Activated CD8-positive, alpha-beta memory T cell treated with anti-CD3 and anti-CD28 coated beads for 1 hour (primary cell): Measurements from ENCODE around the gene LAMA3.

Source experiments
- DNase-seq, 2 donors: peaks; one replicate each; pipeline ENCODE4 v3.0.0-alpha.2; 2020; ENCODE audit warnings: low read depth in 1 of 2; ENCODE audit errors: extremely low read depth in 1 of 2

The LAMA3 gene

DNA sequence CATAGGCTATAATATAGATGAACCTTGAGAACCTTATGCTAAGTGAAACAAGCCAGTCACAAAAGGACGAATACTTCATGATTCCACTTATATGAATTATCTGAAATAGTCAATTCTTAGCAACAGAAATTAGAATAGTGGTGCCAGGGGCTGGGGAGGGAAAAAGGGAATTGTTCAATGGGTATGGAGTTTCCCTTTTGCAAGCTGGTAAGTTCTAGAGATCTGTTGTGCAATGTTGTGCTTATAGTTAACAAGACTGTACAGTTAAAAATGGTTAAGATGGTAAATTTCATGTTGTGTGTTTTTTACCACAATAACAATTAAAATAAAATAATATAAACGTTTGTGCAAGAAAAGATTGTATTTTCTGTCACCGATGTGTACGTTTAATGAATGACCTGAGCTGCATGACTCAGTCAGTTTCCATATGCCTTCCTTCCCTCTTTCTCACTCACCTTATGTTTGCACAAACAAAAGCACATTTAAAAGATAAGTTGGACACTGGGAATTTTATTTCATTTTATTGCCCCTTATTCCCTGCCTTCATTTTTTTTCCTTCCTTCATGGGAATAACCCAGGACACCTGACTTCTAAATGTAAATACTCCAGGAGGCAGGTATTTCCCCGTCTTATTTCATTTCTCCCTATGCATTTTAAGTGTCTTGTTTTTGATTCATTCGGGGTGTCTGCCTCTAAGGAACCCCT, 181.6 kb downstream of the LAMA3 start:
- DNase-seq: no peak

DNA sequence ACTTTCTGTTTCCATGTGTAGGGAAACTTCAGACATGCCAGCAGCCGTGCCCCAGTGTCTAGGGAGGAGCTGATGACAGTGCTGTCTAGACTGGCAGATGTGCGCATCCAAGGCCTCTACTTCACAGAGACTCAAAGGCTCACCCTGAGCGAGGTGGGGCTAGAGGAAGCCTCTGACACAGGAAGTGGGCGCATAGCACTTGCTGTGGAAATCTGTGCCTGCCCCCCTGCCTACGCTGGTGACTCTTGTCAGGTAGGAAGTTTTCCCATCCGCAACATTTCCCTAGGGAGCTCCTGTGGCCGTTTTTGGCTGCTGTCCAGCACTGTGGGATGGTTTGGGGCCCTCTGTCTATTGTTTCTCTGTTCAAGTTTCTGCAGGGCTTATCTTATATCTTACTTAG, 182.2 kb downstream of the LAMA3 start:
- peak; percentile 49 to 71 for DNase-seq

DNA sequence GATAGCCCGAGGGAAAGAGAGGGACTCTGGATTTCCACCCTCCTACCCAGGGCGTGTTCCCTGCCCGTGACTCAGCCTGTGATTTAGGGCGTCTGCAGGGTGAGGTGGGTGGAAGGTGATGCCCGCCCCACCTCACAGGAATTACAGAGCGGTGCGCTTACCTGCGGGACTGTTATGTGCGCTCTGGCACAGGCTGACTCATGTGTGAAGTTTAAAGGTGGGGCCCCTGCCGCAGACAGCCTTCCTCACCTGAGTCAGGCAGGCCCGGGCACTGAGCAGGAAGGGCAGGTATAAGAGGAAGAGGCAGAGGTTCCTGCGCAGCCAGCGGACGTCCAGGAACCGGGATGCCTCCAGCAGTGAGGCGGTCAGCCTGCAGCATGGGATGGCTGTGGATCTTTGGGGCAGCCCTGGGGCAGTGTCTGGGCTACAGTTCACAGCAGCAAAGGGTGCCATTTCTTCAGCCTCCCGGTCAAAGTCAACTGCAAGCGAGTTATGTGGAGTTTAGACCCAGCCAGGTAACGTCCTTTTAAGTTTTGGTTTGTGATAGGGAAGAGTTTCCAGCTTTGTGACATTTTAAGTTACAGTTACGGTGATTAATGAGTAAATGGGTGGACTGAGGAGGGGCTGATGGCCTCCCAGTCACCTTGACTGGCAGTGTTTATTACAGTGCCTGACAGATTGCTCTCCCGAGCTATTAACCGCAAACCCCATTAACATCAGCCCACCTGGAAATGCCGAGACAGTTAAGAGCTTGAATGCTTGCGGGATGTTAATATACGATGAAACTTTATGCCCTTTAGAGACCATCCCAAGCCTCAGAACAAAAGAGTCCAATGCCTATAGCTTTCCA, 183.7 kb downstream of the LAMA3 start:
- DNase-seq: peak; percentile 16 to 54

DNA sequence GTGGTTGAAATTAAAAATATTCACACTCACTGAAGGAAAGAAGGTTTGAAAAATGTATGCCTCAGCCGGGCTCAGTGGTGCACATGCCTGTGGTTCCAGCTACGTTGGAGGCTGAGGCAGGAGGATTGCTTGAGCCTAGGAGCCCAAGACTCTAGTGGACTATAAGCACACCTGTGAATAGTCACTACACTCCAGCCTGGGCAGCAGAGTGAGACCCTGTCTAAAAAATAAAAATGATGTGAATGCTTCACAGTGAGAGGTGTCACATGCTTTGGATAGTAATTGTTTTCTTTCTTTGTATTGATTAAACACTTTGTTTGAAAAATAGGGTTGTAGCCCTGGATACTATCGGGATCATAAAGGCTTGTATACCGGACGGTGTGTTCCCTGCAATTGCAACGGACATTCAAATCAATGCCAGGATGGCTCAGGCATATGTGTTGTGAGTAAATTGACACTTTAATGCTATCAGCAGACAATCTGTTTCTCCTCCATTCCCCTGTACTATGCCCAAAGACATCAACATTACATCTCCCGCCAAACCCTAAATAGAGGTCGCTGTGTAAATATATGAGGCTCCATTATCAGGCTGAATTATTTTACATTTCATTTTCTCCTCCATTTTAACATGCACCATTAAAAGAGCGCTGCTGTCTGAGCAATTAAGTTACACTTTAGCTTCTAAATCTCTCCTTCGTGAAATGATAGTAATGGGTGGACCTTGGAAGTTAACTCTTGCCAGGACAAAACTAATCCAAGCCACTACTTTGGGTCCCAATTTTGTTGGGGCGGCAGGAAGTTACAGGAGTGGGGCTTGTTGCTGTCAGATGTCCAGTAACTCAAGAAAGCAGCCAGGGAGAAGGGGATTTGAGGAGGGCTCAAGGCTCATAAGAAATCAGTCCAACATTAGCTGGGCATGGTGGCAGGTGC, 187.0 kb downstream of the LAMA3 start:
- DNase-seq: no peak

DNA sequence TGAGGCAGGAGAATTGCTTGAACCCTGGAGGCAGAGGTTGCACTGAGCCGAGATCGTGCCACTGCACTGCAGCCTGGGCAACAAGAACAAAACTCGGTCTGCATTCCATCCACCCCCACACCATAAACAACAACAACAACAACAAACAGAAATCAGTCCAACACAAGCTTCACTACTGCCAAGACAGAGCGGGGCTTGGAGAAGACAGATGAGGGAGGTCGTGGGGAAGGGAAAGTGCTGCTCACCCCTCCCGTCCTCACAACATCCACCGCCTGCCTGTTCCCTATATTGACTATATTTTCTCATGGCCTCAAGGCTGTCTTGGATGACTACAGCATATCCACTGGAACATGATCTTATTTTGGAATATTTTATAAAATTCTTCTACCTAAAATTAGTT, 187.7 kb downstream of the LAMA3 start:
- DNase-seq: no peak

DNA sequence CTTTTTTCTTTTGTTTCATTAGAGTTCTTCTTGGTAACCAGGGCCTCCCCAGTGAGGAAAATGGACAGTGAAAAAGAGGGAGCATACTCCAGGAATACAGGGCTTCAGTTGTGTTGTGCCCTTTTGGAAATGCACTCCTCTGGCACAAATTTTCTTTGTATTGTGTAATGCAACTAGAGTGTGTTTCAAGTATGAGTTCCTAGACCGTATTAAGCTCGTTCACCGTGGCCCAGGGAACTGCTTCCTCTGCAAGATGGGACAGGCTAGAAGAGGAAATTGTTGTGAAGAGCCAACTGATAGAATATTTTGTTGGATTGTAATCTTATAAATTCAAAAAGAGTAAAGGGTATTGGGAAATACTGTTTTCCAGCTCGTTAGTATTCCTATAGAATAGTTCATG, 188.1 kb downstream of the LAMA3 start:
- no peak for DNase-seq

DNA sequence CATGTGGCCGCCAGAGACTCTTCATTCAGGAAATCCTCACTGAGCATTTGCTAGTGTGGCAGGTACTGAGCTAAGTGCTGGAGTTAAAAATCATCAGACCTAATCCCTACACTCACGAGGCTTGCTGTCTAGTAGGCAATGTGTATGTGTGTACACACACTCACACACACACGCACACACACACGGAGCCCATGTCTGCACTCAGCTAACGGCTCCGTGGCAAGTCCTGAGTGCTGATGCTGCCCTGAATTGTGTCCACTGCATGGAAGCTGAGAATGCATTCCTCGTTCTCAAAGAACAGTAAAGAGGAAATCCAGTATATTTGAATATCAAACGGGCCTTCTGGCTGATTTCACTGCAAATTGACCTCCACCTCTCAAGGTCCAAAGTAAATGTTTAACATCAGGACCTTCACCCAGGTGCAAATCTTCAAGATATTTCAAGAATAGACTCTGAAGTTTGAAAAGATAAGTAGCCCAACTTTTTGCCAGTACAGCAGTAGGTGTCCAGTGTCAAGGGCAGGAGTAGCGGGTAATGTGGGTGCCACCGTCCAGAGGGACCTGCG, 189.2 kb downstream of the LAMA3 start:
- DNase-seq: no peak

DNA sequence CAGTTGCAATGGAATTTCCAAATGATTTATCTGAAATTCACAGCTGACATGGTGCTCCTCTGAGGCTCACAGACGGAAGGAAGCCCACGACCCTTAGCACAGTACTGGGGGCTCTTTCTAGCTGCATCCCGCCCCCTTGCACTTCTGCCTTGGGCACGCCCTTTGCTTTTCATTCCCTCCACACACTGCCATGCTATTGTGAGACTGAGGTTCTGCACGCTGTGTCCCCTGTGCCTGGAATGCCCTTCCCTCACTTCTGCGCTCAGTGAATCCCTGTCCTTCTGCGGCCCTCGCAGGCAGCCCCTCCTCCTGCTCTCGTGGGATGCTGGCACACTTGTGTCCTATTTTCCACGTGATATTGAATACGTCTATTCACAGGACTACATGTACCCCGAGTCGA, 189.9 kb downstream of the LAMA3 start:
- no peak for DNase-seq

DNA sequence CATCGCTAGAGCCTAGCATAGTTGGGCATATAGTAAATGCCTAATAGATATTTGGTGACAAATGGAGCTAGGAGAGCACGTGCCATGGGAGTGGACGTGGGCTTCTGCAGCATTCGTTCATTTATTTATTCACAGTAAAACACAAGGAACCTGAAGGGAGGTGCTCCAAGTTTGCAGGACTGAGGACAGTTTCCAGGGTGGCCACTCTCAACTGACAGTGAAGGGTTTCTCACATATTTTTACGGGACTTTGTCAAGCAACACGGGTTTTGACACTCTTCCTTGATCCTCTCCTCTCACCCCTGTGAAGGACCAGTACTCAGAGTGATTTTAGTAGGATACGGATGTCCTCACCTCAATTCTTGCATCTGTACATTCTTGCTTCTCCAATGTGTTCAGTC, 190.3 kb downstream of the LAMA3 start:
- DNase-seq: no peak

DNA sequence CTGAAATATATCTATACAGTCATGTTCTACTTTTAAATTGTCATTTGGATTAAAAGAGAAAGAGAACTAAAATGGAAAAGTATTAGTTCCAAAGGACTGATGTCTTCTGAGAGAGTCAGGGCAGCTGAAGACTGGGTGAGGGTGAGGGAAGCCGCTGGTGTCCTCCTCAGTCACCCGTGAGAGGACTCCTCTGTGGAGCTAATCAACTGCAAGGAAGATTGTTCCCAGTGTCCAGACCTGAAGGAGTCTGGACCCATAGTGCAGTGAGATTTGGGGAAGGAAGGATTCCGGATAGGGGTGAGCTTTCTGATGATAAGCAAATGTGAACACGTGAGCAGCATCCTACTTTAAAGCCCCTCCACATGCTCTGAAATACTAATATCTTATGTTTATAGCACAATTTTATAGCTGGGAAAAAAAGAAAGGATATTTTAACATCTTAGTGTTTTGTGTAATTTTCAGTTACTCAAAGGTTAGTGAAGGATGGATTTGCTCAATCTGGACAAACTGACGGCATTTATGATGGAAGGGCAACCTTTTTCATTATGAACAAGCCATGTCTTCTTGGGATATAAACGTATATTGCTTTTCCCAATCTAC, 190.8 kb downstream of the LAMA3 start:
- no peak for DNase-seq

DNA sequence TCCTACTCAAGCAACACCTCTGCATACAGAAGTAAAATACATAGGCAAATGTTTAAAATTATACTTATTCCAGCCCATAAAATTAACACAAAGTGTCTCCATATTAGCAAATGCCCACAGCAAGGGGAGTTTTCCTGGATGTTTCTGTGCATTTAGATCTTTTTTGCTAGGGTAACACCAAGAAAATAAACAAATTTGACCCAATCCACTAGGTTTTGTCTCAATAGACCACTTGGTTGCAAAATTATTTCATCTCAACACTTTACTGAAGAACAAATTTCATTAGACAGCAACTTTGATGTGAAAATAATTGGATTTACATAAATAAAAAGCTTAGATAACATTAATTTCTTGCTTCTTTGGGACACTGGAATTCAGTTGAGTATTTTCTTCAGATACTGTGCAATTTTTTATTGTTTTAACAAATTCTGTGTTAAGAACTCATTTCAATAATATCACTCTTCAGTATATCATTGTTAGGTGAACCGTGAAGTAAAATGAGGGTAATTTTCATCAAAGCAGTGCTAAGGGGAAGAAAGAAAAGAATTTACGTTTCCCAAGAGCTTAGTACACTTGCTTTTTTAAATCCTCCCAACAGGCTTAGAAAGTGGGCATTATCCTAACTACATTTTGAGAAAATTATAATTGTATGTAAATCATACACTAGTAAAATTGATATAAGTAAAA, 191.8 kb downstream of the LAMA3 start:
- DNase-seq: no peak

DNA sequence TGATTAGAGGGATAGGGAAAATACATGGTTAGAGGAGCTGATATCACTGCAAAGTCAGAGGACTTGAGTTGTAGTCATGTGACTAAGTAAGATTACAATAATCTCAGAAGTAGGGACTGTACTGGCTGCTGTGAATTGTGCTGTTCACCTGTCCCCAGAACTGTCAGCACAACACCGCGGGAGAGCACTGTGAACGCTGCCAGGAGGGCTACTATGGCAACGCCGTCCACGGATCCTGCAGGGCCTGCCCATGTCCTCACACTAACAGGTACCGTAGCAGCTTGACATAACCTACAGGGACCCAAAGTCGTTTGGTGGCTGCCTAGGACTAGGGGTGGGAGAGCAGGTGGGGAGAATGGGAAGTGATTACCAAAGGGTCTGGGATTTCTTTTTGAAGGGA, 192.5 kb downstream of the LAMA3 start:
- no peak for DNase-seq

DNA sequence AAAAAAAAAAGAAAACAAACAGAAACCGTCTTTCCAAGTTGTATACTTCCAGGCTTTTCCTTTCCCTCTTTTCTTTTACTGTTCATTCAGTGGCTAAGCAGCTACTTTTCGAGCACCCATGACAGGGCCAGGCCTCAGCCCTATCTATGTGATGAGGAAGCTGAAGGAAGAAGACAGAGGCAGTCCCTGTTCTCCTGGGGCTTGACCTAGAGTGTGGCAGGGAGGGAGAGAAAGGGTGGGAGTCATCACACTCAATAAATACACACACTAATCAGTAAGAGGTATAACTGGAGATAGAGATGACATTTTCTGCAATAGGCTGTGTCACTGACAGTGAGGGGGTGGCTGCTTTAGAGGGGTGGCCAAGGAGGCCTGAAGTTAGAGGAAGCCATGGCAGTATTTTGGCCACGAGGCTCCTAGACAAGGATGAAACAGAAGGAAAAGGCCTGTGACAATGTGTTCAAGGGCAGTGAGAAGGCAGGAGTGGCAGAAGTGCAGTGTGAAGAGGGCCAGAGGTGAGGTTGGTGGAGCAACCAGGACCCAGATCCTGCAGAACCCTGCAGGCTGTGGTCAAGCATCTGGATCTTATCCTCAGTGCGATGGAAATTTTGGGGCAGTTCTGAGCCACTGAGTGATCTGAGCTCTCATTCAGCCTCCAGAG, 193.5 kb downstream of the LAMA3 start:
- DNase-seq: no peak

DNA sequence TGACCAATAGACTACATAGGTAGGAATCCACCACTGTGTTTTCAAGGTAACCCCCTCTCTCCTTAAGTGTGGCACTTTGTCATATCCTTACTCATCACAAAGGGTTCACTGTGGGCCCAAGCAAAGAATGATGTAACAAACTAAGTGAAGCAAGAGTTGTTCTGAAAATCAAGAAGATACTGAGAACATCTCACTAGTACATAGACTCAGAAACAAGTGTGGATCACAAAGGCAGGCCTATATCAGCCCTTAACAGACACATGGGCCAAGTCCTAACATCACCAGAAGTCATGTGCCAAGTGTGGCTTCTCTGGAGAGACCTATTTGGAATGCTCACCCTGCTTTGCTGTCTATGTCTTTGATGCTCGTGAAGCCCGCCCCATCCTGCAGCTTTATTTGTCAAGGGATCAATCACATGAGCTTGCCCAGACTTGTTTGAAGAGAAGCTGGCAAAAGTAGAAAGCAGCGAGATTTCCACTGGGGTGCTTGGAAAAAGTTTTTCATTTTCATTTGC, 194.1 kb downstream of the LAMA3 start:
- DNase-seq: no peak

DNA sequence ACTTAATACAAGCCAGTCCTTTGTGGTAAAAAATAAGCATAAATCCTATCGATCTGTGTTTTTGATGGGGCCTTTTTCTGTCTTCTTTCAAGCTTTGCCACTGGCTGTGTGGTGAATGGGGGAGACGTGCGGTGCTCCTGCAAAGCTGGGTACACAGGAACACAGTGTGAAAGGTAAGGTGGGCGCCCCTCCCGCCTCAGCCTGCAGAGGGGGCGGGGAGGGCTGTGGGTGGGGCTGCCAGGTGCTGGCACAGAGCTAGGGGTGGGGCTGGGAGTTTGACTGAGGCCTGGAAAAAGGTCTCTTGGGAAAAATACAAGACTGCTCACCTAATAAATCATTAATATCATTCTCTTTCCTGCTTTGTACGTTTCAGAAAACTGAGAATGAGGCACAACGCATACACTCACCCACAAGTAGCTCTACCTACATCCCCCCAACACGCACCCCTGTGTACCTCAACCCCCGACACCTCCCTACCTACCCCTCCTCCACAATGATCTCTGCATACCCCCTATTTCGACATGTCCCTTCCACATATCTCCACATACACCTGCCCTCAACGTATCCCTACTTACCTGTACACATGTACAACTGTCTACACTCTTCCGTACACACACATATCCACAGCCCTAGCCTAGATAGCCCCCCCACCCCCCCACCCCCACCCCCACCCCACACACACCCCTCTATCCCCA, 195.6 kb downstream of the LAMA3 start:
- DNase-seq: no peak

DNA sequence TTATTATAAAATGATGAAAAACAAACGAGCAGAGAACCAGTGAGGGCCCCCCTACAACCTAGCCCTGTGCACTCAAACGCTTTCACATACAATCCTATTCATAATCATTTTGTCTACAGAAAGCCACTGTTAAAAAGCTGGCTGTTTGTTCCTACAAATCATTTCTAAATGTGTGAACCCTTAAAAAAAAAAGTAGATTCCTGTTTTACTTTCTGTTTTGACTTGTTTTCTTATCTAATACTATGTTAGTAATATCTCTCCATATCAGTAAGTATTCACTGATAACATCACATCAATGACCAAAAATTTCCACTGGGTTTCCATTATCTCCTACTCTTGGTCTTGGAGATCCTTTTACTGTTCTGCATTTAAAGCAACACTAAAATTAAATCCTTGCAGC, 196.5 kb downstream of the LAMA3 start:
- no peak for DNase-seq

DNA sequence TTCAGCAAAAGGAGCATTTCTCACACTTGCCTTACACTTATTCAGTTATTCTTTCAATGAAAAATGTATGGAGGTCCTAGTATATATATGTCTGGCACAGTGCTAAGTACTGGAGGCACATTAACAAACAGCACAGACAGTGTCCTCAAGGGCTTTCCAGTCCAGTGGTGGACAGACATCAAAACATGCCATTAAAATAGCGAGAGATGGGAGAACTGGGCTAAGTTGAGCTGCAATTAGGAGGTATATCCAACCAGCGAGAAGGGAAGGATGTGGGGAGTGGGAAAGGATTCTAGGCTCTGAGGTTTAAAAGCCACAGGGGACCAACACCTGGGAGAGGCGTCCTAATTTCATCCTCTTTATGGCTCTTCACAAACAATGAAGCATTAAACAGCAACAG, 197.8 kb downstream of the LAMA3 start:
- DNase-seq: no peak

DNA sequence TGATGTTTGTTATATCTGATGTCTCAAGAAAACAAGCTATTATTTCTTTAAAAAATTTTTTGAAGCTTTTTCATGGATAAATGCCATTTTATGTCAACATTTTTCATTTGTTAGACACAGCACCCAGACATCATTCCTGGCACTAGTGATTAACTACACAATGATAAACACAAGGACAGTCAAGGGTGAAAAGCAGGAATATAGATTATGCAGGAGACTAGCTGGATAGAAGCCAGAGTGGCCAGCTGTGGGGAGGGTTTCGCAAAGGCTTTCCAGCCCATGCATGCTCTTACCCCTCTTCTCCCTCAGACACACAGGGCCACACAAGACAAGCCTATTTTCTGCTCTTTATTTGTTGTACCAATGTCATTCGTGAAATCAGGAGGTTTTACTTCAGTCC, 198.2 kb downstream of the LAMA3 start:
- DNase-seq: no peak

DNA sequence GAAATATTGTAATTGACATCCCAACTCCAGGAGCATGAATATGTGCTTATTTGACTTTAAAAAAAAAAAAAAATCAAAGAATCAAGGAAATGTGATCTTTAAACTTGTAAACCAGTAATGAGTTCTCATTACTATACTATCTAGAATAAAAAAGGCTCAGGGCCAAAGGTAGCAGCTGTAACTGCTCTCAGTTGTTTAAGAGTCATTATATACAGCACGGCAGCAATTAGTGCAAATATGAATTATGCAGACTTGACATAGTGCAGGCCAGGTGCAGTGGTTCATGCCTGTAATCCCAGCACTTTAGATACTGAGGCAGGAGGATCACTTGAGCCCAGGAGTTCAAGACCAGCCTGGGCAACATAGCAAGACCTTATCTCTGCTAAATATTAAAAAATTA, 199.6 kb downstream of the LAMA3 start:
- DNase-seq: no peak
